HepG2 (cell line): ENCODE measurements around the gene STX1B. TPM values are rescaled to one million over a fixed set of nuclear protein-coding genes. Genes with fewer than 3 reads are reported as not detected.

Source experiments
- AGO1 ChIP-seq: fragments of 200-400 bp; formaldehyde crosslinking; IDR thresholded peaks from 2 replicates; pipeline ENCODE4 v1.6.1; 2017; ENCODE audit warnings: mild to moderate bottlenecking, low read depth, low read length, moderate library complexity; ENCODE audit not compliant: poor library complexity, severe bottlenecking
- DPF2 ChIP-seq: sonication (generic); formaldehyde crosslinking; IDR thresholded peaks from 2 replicates; pipeline ENCODE4 v1.4.0; 2020; ENCODE audit warnings: mild to moderate bottlenecking, low read depth, missing genetic modification reagents, borderline replicate concordance
- IRF1 ChIP-seq: sonication (generic); formaldehyde crosslinking; IDR thresholded peaks from 2 replicates; pipeline ENCODE4 v1.4.0; 2020; ENCODE audit warnings: low read depth, mild to moderate bottlenecking, missing genetic modification reagents
- ISL2 ChIP-seq: sonication (generic); formaldehyde crosslinking; IDR thresholded peaks from 2 replicates; pipeline ENCODE4 v1.5.0; 2020; ENCODE audit warnings: missing genetic modification reagents
- JUNB ChIP-seq: sonication (generic); formaldehyde crosslinking; IDR thresholded peaks from 2 replicates; pipeline ENCODE4 v1.8.0; 2022; ENCODE audit warnings: missing genetic modification reagents, mild to moderate bottlenecking, borderline replicate concordance
- MYPOP ChIP-seq: sonication (generic); formaldehyde crosslinking; IDR thresholded peaks from 2 replicates; pipeline ENCODE4 v1.8.1; 2023; ENCODE audit warnings: mild to moderate bottlenecking, moderate library complexity, missing genetic modification reagents
- PAX8 ChIP-seq: sonication (generic); formaldehyde crosslinking; IDR thresholded peaks from 2 replicates; pipeline ENCODE4 v1.8.0; 2022; ENCODE audit warnings: mild to moderate bottlenecking, missing genetic modification reagents, borderline replicate concordance
- POLR2A ChIP-seq, 2 experiments: IDR thresholded peaks; 2 replicates each; pipeline ENCODE4 v1.6.1; 2011; ENCODE audit warnings: low read depth in 2 of 2, low read length in 2 of 2, mild to moderate bottlenecking in 1 of 2, moderate library complexity in 1 of 2; ENCODE audit not compliant: insufficient read depth in 1 of 2
- POLR2AphosphoS5 ChIP-seq: IDR thresholded peaks from 2 replicates; pipeline ENCODE4 v1.6.1; 2012; ENCODE audit warnings: low read depth, low read length
- THRA ChIP-seq: sonication (generic); formaldehyde crosslinking; IDR thresholded peaks from 2 replicates; pipeline ENCODE4 v1.4.0; 2020; ENCODE audit warnings: missing genetic modification reagents, borderline replicate concordance
- ZKSCAN8 ChIP-seq: IDR thresholded peaks from 2 replicates; pipeline ENCODE4 v1.6.1; 2016; ENCODE audit warnings: borderline replicate concordance, missing genetic modification reagents, missing compliant biosample characterization
- ZNF317 ChIP-seq: sonication (generic); formaldehyde crosslinking; IDR thresholded peaks from 2 replicates; pipeline ENCODE4 v1.5.0; 2020; ENCODE audit warnings: mild to moderate bottlenecking, missing genetic modification reagents
- ZNF788 ChIP-seq: sonication (generic); formaldehyde crosslinking; IDR thresholded peaks from 2 replicates; pipeline ENCODE4 v1.5.0; 2020; ENCODE audit warnings: mild to moderate bottlenecking, missing genetic modification reagents, borderline replicate concordance
- ZSCAN12 ChIP-seq: sonication (generic); formaldehyde crosslinking; IDR thresholded peaks from 2 replicates; pipeline ENCODE4 v1.9.0; 2021; ENCODE audit warnings: mild to moderate bottlenecking, missing genetic modification reagents
- ZSCAN25 ChIP-seq: sonication (generic); formaldehyde crosslinking; IDR thresholded peaks from 2 replicates; pipeline ENCODE4 v1.8.0; 2022; ENCODE audit warnings: mild to moderate bottlenecking, missing genetic modification reagents
- polyA plus RNA-seq, 8 experiments: library from polyadenylated mRNA; depleted of rRNA in 3 of 8; stranded (reverse) in 7 of 8; unstranded in 1 of 8; fragments of >200 nt; fragmentation: Illumina TruSeq in 4 of 8; extraction: Trizol in 4 of 8; gene quantifications; 2 replicates each; pipeline versions ENCODE4 v1.2.1 to v1.2.3, GENCODE V29; 2011 to 2016; ENCODE audit warnings: low read depth in 4 of 8, missing spikeins in 1 of 8, mixed read lengths in 1 of 8; ENCODE audit not compliant: insufficient read depth in 1 of 8
- total RNA-seq, 5 experiments: library from RNA; depleted of rRNA; stranded (reverse); fragments of >200 nt; fragmentation: Illumina TruSeq; extraction: Trizol; gene quantifications; 2 replicates each; pipeline ENCODE4 v1.2.3, GENCODE V29; 2016; ENCODE audit warnings: low read depth in 1 of 5
- TF ChIP-seq, protein P1 (sequence below): sonication (generic); formaldehyde crosslinking; IDR thresholded peaks from 2 replicates; pipeline ENCODE4 v1.4.0; 2020; ENCODE audit warnings: mild to moderate bottlenecking, missing genetic modification reagents
- TF ChIP-seq, protein P2 (sequence below): sonication (generic); formaldehyde crosslinking; IDR thresholded peaks from 2 replicates; pipeline ENCODE4 v1.4.0; 2020; ENCODE audit warnings: mild to moderate bottlenecking, missing genetic modification reagents
- TF ChIP-seq, protein P3 (sequence below): sonication (generic); formaldehyde crosslinking; IDR thresholded peaks from 2 replicates; pipeline ENCODE4 v1.5.1; 2020; ENCODE audit warnings: mild to moderate bottlenecking, missing genetic modification reagents, moderate library complexity

Gene STX1B
- total and polyA plus RNA-seq, 2 of the 13 experiments (the other 11 are each of a cell fraction or from before 2014, with no cell fraction given): 2.1 to 3.0 TPM

DNA sequence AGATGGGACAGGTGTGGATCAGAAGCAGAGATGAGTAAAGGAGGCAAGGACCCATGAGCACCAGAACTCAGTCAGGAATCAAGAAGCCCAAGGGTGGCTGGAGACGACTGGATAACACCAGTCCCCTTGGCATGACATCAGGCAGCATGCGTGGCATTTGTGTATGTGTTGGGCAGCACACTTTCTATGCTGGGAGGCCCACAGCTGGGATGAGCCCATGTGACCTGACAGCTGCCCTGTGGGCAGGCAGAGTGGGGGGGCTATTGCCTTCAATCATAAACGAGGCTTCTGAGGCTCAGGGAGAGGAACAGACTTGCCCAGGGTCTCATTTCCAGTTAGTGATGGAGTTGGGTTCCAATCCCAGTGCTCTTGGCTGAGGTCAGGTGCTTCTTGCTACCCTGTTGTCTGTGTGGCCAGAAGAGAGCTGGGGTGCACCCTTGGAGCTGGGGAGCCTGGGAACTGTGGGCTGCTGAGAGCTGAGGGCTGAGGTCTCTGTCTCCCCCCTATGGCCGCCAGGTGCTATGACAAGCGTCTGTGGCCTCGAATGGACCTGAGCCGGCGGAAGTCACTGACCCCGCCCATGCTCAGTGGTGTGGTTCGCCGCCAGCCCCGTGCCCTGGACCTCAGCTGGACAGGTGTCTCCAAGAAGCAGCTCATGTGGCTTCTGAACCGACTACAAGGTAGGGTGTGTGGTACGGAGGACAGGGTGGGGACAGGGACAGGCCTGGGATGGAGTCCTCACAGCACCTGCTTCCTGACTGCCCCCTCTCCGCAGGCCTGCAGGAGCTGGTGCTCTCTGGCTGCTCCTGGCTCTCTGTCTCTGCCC, 68.6 kb downstream of the STX1B start (continued):
- TF ChIP-seq JUNB (no peak), PAX8 (CRISPR knock-in tag) (0 out of 2 replicates have a peak, but pooled peaks have one; percentile 59), ISL2 (CRISPR knock-in tag) (no peak), MYPOP (CRISPR knock-in tag) (no peak; the same call in 1 of the 2 replicates), THRA (peak; percentile 33; the same call in 1 of the 2 replicates), ZNF788 (CRISPR knock-in tag) (peak; percentile 64; the same call in 1 of the 2 replicates), DPF2 (no peak), POLR2A (IDR thresholded peaks at IDR 0.05; ENCODE audit: insufficient read depth in 1 of 2, low read depth in 2 of 2, low read length in 2 of 2) (no peak), ZKSCAN8 (peak; percentile 22; the same call in 1 of the 2 replicates), ZSCAN12 (CRISPR knock-in tag) (no peak), POLR2AphosphoS5 (peak; percentile 38; the same call in 1 of the 2 replicates), ZNF317 (CRISPR knock-in tag) (no peak), IRF1 (CRISPR knock-in tag) (no peak), AGO1 (peak; percentile 79), ZSCAN25 (CRISPR knock-in tag) (peak; percentile 63; the same call in 1 of the 2 replicates)
- TF ChIP-seq, protein P1, sequence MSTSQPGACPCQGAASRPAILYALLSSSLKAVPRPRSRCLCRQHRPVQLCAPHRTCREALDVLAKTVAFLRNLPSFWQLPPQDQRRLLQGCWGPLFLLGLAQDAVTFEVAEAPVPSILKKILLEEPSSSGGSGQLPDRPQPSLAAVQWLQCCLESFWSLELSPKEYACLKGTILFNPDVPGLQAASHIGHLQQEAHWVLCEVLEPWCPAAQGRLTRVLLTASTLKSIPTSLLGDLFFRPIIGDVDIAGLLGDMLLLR: peak; percentile 52; the same call in 1 of the 2 replicates
- TF ChIP-seq, protein P2, sequence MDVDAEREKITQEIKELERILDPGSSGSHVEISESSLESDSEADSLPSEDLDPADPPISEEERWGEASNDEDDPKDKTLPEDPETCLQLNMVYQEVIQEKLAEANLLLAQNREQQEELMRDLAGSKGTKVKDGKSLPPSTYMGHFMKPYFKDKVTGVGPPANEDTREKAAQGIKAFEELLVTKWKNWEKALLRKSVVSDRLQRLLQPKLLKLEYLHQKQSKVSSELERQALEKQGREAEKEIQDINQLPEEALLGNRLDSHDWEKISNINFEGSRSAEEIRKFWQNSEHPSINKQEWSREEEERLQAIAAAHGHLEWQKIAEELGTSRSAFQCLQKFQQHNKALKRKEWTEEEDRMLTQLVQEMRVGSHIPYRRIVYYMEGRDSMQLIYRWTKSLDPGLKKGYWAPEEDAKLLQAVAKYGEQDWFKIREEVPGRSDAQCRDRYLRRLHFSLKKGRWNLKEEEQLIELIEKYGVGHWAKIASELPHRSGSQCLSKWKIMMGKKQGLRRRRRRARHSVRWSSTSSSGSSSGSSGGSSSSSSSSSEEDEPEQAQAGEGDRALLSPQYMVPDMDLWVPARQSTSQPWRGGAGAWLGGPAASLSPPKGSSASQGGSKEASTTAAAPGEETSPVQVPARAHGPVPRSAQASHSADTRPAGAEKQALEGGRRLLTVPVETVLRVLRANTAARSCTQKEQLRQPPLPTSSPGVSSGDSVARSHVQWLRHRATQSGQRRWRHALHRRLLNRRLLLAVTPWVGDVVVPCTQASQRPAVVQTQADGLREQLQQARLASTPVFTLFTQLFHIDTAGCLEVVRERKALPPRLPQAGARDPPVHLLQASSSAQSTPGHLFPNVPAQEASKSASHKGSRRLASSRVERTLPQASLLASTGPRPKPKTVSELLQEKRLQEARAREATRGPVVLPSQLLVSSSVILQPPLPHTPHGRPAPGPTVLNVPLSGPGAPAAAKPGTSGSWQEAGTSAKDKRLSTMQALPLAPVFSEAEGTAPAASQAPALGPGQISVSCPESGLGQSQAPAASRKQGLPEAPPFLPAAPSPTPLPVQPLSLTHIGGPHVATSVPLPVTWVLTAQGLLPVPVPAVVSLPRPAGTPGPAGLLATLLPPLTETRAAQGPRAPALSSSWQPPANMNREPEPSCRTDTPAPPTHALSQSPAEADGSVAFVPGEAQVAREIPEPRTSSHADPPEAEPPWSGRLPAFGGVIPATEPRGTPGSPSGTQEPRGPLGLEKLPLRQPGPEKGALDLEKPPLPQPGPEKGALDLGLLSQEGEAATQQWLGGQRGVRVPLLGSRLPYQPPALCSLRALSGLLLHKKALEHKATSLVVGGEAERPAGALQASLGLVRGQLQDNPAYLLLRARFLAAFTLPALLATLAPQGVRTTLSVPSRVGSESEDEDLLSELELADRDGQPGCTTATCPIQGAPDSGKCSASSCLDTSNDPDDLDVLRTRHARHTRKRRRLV (CRISPR knock-in tag): no peak
- TF ChIP-seq, protein P3, sequence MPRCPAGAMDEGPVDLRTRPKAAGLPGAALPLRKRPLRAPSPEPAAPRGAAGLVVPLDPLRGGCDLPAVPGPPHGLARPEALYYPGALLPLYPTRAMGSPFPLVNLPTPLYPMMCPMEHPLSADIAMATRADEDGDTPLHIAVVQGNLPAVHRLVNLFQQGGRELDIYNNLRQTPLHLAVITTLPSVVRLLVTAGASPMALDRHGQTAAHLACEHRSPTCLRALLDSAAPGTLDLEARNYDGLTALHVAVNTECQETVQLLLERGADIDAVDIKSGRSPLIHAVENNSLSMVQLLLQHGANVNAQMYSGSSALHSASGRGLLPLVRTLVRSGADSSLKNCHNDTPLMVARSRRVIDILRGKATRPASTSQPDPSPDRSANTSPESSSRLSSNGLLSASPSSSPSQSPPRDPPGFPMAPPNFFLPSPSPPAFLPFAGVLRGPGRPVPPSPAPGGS: no peak
